BJ (cell line): ENCODE measurements around the gene MYO3B. TPM values are rescaled to one million over a fixed set of nuclear protein-coding genes. Genes with fewer than 3 reads are reported as not detected.

Source experiments
- CTCF ChIA-PET: fragments of 350-600 bp; formaldehyde crosslinking; extraction: SDS; loops from one replicate; lab custom pipeline; 2021; ENCODE audit warnings: antibody characterized with exemption, inconsistent platforms; lab: Yijun Ruan, JAX
- POLR2A ChIA-PET: fragments of 300-600 bp; sonication (Branson Sonifier 250); formaldehyde crosslinking; extraction: SDS; loops from one replicate; lab custom pipeline; 2021; ENCODE audit warnings: antibody characterized with exemption; lab: Charles Lee
- DNase-seq: peaks from one replicate; pipeline ENCODE4 v3.0.0-alpha.2; 2011; ENCODE audit warnings: low read depth
- H3K27me3 ChIP-seq: 2 replicates; pipeline ENCODE4 v1.6.0; 2011; ENCODE audit warnings: low read length; ENCODE audit not compliant: control insufficient read depth, insufficient read depth
- H3K36me3 ChIP-seq: 2 replicates; pipeline ENCODE4 v1.5.1; 2011; ENCODE audit warnings: low read length; ENCODE audit not compliant: control insufficient read depth, insufficient read depth
- H3K4me3 ChIP-seq: 2 replicates; pipeline ENCODE4 v1.5.1; 2011; ENCODE audit warnings: low read depth, mild to moderate bottlenecking, control low read depth, low read length
- polyA plus RNA-seq: library from polyadenylated mRNA; depleted of rRNA; stranded (reverse); fragments of >200 nt; gene quantifications from 2 replicates; pipeline ENCODE4 v1.2.3, GENCODE V29; 2011
- TF ChIP-seq, protein P1 (sequence below): IDR thresholded peaks from 2 replicates; pipeline ENCODE4 v1.5.1; 2011; ENCODE audit warnings: low read depth, mild to moderate bottlenecking, control low read depth, inconsistent platforms, low read length, moderate library complexity; ENCODE audit not compliant: insufficient read depth

Gene MYO3B
- polyA plus RNA-seq, 1 experiment = not detected

DNA sequence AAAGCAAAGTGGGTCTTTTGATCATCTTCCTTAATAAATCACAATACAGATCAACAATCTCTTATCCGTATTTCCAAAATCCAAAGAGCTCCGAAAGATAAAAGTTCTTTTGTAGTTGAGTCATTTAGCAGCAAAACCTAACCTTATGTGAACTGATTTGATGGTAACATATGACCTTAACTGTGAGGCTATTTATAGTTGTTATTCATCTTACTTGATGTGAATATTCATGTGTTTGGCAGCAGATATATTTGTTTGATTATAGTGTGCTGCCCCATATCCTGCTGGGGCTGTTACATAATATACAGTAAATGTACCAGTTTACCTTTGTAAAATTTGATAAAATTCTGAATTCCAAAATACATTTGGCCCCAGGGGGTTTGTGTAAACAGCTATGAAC lies 158.5 kb downstream of the MYO3B start:
- TF ChIP-seq, protein P1, sequence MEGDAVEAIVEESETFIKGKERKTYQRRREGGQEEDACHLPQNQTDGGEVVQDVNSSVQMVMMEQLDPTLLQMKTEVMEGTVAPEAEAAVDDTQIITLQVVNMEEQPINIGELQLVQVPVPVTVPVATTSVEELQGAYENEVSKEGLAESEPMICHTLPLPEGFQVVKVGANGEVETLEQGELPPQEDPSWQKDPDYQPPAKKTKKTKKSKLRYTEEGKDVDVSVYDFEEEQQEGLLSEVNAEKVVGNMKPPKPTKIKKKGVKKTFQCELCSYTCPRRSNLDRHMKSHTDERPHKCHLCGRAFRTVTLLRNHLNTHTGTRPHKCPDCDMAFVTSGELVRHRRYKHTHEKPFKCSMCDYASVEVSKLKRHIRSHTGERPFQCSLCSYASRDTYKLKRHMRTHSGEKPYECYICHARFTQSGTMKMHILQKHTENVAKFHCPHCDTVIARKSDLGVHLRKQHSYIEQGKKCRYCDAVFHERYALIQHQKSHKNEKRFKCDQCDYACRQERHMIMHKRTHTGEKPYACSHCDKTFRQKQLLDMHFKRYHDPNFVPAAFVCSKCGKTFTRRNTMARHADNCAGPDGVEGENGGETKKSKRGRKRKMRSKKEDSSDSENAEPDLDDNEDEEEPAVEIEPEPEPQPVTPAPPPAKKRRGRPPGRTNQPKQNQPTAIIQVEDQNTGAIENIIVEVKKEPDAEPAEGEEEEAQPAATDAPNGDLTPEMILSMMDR = no peak
- CTCF ChIA-PET = no interaction called here

DNA sequence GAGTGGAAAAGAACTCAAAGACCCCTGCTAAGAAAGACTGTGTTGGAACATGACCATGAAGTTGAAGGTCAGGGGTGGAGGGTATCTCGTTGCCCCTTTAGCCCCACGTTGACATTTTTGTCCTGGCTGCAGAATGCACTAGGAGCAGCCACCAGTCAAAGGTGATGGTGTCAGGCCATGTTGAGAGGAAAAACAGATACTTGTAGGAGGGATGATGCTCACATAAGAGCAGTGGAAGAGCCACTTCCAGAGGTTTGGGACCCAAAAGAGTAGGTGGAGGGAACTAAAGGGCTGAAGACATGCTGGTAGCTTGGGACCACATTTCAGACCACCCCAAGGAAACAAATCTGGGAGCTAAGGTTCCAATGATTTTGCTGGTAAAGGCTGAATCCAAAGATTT lies 159.0 kb downstream of the MYO3B start:
- no peak overlapping the region for H3K4me3 ChIP-seq
- ChIA-PET CTCF (interaction anchor here (1.3 kb wide), 1 partner anchor 13 kb away, joined by 5 read pairs; no protein-coding TSS in a partner anchor), POLR2A (no interaction called here)
- no peak for DNase-seq
- no peaks in the 10 kb centered on the region for H3K36me3 ChIP-seq
- no peaks in the 10 kb centered on the region for H3K27me3 ChIP-seq
- TF ChIP-seq, protein P1 = no peak

More for the DNA sequence above, 158.5 kb downstream of the MYO3B start:
- Histone ChIP-seq H3K4me3 (no peak overlapping the region), H3K27me3 (no peaks in the 10 kb centered on the region), H3K36me3 (no peaks in the 10 kb centered on the region)
- POLR2A ChIA-PET = no interaction called here
- DNase-seq = no peak

DNA sequence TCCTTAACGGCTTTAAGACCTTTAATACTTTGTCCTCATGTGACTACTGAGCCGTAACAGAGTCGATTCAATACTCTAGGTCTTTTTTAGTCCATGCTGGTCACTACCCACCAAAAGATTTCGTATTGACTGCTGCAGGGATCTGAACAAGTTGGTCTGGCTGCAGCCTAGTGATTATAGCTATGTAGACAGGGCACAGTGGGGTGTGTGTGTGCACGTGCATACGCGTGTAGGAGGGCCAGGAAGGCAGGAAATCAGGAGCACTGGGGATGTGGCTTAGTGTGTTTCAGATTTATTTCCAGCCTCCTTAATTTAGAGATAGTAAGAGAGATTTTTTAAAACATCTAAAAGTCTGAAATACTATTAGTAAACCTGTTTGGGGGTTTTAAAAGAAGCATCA lies 161.4 kb downstream of the MYO3B start:
- CTCF ChIA-PET = interaction anchor here (1.6 kb wide), 1 partner anchor 16 kb away, joined by 6 read pairs; no protein-coding TSS in a partner anchor
- TF ChIP-seq, protein P1 = no peak
- no peak for DNase-seq
- Histone ChIP-seq H3K27me3 (no peaks in the 10 kb centered on the region), H3K36me3 (no peaks in the 10 kb centered on the region), H3K4me3 (no peak overlapping the region)
- POLR2A ChIA-PET = no interaction called here

- no peak overlapping the region for H3K4me3 ChIP-seq
- CTCF ChIA-PET = interaction anchor here (1.6 kb wide), 1 partner anchor 16 kb away, joined by 6 read pairs; no protein-coding TSS in a partner anchor
- no peaks in the 10 kb centered on the region for H3K36me3 ChIP-seq
- DNase-seq = no peak
- no peaks in the 10 kb centered on the region for H3K27me3 ChIP-seq
- POLR2A ChIA-PET = no interaction called here
- TF ChIP-seq, protein P1 = no peak
Observed at GRCh38 chr2:170339750-170340692, 162.1 kb downstream of the MYO3B start.

GRCh38 chr2:170340693-170341068 lies 162.7 kb downstream of the MYO3B start:
- Histone ChIP-seq H3K36me3 (no peaks in the 10 kb centered on the region), H3K27me3 (no peaks in the 10 kb centered on the region), H3K4me3 (no peak overlapping the region)
- DNase-seq = no peak
- TF ChIP-seq, protein P1 = no peak
- ChIA-PET POLR2A (no interaction called here), CTCF (interaction anchor here (1.6 kb wide), 1 partner anchor 17 kb away, joined by 6 read pairs; no protein-coding TSS in a partner anchor)
